Thyroid gland (tissue), 4 donors: Measurements from ENCODE around the gene ADAMTS14.

ENCODE experiments used
- POLR2A ChIP-seq, 2 donors: fragments of 450-650 bp; IDR thresholded peaks; one replicate each; pipeline ENCODE4 v1.6.1; 2017; ENCODE audit warnings: antibody characterized with exemption in 2 of 2, mild to moderate bottlenecking in 2 of 2, moderate library complexity in 1 of 2
- TF ChIP-seq, protein P1 (sequence below), 6 experiments: fragments of 200-600 bp in 3 of 6; fragments of 450-650 bp in 3 of 6; sonication (generic) in 3 of 6; IDR thresholded peaks; one replicate each; pipeline ENCODE4 v1.5.1; 2016 to 2019; ENCODE audit warnings: antibody characterized with exemption in 6 of 6, mild to moderate bottlenecking in 2 of 6, inconsistent platforms in 1 of 6, moderate library complexity in 1 of 6

DNA sequence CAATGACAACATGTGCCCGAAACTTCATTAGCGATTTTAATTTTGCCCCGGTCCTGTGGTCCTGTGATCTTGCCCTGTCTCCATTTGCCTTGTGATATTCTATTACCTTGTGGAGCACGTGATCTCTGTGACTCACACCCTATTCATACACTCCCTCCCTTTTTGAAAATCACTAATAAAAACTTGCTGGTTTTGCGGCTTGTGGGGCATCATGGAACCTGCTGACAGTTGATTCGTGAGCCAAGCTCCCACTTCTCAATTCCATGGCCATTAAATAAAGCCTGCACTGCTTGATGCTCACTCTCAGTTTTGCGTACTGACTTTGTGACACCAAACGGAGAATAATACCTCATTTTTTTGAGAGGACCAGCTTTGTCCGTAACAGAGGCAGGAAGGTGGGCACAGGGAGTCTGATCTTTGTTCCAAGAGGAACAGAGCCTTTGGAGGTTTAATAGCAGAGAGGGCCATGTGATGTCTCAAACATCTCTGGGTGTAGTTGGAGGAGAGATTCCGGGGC, 3.8 kb upstream of the ADAMTS14 start:
- TF ChIP-seq, protein P1, sequence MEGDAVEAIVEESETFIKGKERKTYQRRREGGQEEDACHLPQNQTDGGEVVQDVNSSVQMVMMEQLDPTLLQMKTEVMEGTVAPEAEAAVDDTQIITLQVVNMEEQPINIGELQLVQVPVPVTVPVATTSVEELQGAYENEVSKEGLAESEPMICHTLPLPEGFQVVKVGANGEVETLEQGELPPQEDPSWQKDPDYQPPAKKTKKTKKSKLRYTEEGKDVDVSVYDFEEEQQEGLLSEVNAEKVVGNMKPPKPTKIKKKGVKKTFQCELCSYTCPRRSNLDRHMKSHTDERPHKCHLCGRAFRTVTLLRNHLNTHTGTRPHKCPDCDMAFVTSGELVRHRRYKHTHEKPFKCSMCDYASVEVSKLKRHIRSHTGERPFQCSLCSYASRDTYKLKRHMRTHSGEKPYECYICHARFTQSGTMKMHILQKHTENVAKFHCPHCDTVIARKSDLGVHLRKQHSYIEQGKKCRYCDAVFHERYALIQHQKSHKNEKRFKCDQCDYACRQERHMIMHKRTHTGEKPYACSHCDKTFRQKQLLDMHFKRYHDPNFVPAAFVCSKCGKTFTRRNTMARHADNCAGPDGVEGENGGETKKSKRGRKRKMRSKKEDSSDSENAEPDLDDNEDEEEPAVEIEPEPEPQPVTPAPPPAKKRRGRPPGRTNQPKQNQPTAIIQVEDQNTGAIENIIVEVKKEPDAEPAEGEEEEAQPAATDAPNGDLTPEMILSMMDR (IDR thresholded peaks at IDR 0.05) = no peak
- TF ChIP-seq POLR2A (IDR thresholded peaks at IDR 0.05) = no peak
